Subcutaneous abdominal adipose tissue (tissue), 5 donors: ENCODE data around the gene CHST8.
"Not testable (repeated sequence)": the region's sequence is repeated elsewhere in the genome, so short reads cannot be mapped to it uniquely, and the experiment has no call there.

ENCODE experiments used
- H3K27ac ChIP-seq: one replicate; pipeline ENCODE4 v1.7.0; 2013; ENCODE audit warnings: low read depth, mild to moderate bottlenecking, inconsistent platforms, low read length, moderate library complexity
- H3K27me3 ChIP-seq, 5 donors: one replicate each; pipeline ENCODE4 v1.7.0; 2013; ENCODE audit warnings: low read length in 5 of 5, inconsistent platforms in 1 of 5; ENCODE audit not compliant: control insufficient read depth in 5 of 5, insufficient read depth in 4 of 5
- H3K36me3 ChIP-seq, 5 donors: one replicate each; pipeline ENCODE4 v1.7.0; 2013; ENCODE audit warnings: low read length in 5 of 5; ENCODE audit not compliant: control insufficient read depth in 5 of 5, insufficient read depth in 5 of 5
- H3K4me1 ChIP-seq, 5 donors: one replicate each; pipeline ENCODE4 v1.7.0; 2013; ENCODE audit warnings: low read length in 5 of 5, mild to moderate bottlenecking in 3 of 5, moderate library complexity in 1 of 5; ENCODE audit not compliant: control insufficient read depth in 5 of 5, insufficient read depth in 5 of 5
- H3K4me3 ChIP-seq, 5 donors: one replicate each; pipeline ENCODE4 v1.7.0; 2013; ENCODE audit warnings: low read length in 5 of 5, low read depth in 1 of 5
- H3K9ac ChIP-seq, 5 donors: one replicate each; pipeline ENCODE4 v1.7.0; 2013; ENCODE audit warnings: low read length in 5 of 5, mild to moderate bottlenecking in 4 of 5, moderate library complexity in 3 of 5
- H3K9me3 ChIP-seq, 5 donors: one replicate each; pipeline ENCODE4 v1.7.0; 2013; ENCODE audit warnings: low read length in 5 of 5; ENCODE audit not compliant: control insufficient read depth in 5 of 5
- donor health status: healthy.
- donor health status: healthy.
- donor health status: healthy.
- donor health status: healthy.
- donor health status: healthy.

CHST8 gene

DNA sequence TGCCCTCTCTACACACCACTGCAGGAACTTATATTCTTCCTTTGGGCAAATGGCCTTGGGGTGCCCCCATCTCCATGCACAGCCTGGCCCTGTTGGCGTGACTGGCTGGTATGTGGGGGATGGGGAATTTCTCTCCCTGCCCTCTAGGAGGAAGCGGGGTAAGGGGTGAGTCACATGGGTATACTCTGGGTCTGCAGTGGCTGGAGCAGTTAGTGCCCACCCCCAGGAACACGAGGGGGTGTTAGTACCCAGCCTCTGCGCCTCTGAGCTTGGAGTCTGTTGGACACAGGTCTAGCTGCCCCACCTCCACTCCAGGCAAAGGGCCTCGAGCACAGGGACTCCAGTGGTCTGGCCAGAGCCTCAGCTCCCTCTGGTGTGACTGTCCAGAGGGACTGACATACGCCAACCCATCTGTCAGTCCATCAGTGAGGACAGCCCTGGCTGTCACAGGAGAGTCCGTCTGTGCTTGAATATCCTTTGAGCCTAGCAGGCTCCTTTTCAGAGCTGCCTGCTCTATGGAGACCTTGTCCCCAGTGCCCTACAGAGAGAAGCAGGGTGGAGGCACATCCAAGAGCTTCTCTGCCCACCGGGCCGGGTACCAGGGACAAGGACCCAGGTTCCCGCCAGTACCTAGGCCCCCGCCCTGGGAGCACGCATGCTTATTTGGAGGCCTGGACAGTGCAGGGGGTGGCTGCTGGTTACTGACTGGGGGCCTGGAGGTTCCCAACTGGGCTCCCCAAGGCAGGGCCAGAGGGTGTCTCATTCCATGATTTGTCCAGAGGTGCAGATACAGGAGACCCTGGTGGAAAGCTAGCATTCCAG, 66.6 kb downstream of the CHST8 start:
- H3K27me3 ChIP-seq: peaks cover 22 to 57% (median 40%) of the 10 kb centered on the region in 5 donors
- no peak overlapping the region for H3K9ac ChIP-seq

DNA sequence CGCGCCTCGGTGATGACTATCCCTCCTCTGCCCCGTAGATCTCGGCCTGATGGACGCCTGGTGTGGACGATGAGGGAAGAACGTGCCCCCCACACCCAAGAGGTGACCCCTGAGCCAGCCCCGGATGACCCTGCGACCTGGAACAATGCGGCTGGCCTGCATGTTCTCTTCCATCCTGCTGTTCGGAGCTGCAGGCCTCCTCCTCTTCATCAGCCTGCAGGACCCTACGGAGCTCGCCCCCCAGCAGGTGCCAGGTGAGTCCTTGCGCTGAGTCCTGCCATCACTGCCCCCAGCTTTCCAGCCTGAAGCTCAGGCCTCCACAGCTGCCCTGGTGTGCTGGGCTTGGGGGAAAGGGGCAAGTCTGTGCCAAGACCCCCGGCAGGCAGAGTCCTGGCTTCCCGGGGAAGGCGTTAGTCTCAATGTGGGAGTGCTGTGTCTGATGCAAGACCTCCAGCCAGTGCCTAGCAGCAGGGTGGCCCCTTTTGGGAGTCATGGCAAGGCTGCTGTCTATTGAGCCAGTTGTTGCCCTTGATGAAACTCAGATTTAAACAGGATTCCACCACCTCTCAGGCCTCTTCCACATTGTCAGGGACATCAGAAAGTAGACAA, 67.5 kb downstream of the CHST8 start:
- H3K9ac ChIP-seq: no peak overlapping the region
- no peak overlapping the region for H3K27ac ChIP-seq
- H3K4me1 ChIP-seq: peaks cover 0 to 8% (median 0%) of the 10 kb centered on the region in 5 donors
- H3K27me3 ChIP-seq: peaks cover 13 to 49% (median 33%) of the 10 kb centered on the region in 5 donors
- no peaks in the 10 kb centered on the region for H3K9me3 ChIP-seq
- no peak overlapping the region for H3K4me3 ChIP-seq
- no peaks in the 10 kb centered on the region for H3K36me3 ChIP-seq

More for the DNA sequence above, 66.6 kb downstream of the CHST8 start:
- no peaks in the 10 kb centered on the region for H3K9me3 ChIP-seq
- no peak overlapping the region for H3K4me3 ChIP-seq
- peaks cover 0 to 8% (median 0%) of the 10 kb centered on the region in 5 donors for H3K4me1 ChIP-seq
- H3K36me3 ChIP-seq: no peaks in the 10 kb centered on the region
- no peak overlapping the region for H3K27ac ChIP-seq

DNA sequence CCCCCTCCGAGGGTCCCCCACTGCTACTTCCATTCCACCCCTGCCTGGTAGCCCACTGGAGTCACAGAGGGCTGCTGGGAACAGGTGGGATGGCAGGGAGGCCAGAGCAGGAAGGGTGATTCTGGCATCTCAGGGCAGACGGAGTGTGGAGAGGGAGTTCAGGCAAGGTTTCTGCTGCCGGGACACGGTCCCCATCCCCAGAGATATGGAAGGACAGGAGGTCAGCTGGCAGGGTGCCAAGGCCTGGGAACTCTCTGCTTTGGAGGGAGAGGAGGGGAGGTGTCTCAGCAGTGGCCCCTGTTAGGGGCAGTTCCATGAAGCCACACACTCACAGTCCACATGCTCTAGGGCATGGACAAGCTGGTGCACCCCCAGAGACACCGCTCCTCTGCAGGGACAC, 68.1 kb downstream of the CHST8 start:
- Histone ChIP-seq H3K27ac (no peak overlapping the region), H3K4me3 (no peak overlapping the region), H3K36me3 (no peaks in the 10 kb centered on the region), H3K9ac (no peak overlapping the region), H3K9me3 (no peaks in the 10 kb centered on the region), H3K27me3 (peaks cover 11 to 43% (median 26%) of the 10 kb centered on the region in 5 donors), H3K4me1 (peaks cover 0 to 2% (median 0%) of the 10 kb centered on the region in 5 donors)

DNA sequence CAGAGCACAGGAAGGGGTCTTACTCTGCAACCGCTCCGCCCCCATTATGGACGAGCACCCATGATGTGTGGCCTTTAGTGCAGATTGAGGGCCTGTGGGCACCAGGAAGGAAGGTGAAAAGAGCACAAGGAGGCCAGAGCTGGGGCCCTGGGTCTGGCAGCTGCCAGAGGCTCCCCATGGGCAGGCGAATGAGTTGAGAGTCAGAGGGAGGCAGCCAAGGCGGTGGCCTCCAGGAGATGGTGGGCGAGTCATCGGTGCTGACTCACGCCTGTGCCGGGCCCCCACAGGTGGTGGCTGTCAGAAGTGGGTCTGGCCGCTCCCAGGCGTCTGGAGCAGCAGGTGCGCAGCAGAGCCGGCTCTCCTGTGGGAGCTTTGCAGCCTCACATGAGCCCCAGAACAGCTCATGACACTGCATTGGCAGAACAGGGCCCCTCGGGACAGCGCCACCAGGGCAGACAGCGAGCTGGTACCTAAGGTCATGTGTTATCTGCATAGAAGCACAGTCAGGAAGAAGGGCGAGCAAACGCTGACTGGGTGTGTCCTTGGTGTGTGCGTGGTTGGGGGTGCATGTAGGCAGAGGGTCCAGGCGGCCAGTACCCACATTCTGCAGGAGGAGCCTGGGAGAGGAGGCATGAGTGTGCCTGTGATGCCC, 68.8 kb downstream of the CHST8 start:
- Histone ChIP-seq H3K27me3 (peaks cover 11 to 36% (median 23%) of the 10 kb centered on the region in 5 donors), H3K4me3 (no peak overlapping the region), H3K9me3 (no peaks in the 10 kb centered on the region), H3K4me1 (no peaks in the 10 kb centered on the region), H3K27ac (no peak overlapping the region), H3K9ac (no peak overlapping the region), H3K36me3 (no peaks in the 10 kb centered on the region)

DNA sequence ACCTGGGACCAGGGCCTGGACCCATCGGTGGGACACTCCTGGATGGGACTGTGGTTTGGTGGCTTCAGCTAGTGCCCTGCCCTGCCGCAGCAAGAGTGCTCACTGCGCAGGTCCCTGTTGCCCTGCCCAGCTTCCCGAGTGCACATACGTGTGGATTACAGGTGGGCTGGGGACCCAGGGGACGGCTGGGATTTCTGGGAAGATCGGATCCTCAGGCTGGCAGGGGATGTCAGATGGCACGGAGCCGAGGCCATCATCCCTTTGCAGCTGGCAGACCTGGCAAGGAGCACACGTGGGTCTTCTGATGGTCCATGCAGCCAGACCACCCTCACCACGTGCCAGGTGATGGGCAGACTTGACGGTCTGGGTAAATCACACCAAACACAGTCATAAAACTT, 69.3 kb downstream of the CHST8 start:
- Histone ChIP-seq H3K36me3 (no peaks in the 10 kb centered on the region), H3K9me3 (no peaks in the 10 kb centered on the region), H3K27me3 (peaks cover 9 to 31% (median 17%) of the 10 kb centered on the region in 5 donors), H3K4me1 (no peaks in the 10 kb centered on the region), H3K27ac (no peak overlapping the region), H3K9ac (no peak overlapping the region), H3K4me3 (no peak overlapping the region)

DNA sequence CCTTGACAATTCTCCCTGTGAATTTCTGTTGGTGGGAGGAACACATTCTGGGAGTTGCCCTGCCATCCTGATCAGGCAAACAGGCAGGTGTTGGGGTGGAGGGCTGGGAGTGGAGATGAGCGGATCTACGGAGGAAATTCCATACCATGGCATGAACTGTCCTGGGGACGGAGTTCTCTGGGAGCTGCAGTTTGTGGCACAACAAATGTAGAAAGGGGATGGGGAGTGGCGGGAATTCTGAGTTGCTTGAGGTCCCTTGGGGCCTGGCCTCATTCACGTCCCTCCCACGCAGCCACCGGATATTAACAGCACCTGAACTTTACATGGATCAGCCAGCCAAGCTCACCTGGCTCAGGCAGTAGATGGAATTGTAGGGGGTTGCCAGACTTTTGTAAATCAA, 70.0 kb downstream of the CHST8 start:
- no peak overlapping the region for H3K27ac ChIP-seq
- no peaks in the 10 kb centered on the region for H3K36me3 ChIP-seq
- H3K4me3 ChIP-seq: no peak overlapping the region
- no peak overlapping the region for H3K9ac ChIP-seq
- peaks cover 5 to 24% (median 10%) of the 10 kb centered on the region in 5 donors for H3K27me3 ChIP-seq
- H3K9me3 ChIP-seq: no peaks in the 10 kb centered on the region
- H3K4me1 ChIP-seq: no peaks in the 10 kb centered on the region

DNA sequence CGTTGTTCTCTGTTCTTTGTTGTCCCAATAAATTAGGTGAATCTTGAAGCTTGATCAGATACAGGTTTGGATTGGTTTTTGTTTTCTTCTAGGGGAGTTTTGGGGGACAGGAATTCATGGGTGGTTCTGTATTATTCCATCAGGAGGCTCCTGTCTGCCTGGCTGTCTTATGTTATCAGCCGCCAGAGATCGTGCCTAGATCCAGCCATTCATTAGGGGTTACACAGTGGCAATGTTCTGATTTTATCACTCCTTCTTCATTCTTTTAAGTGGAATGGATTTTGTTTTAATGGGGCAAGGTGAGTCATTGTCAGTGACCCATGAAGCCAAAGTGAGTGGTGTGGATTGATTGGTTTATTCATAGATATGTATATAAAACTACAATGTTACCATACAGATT, 71.9 kb downstream of the CHST8 start:
- no peak overlapping the region for H3K4me3 ChIP-seq
- H3K27me3 ChIP-seq: peaks cover 0 to 11% (median 3%) of the 10 kb centered on the region in 5 donors
- H3K36me3 ChIP-seq: no peaks in the 10 kb centered on the region
- H3K4me1 ChIP-seq: no peaks in the 10 kb centered on the region
- H3K9me3 ChIP-seq: no peaks in the 10 kb centered on the region
- H3K27ac ChIP-seq: no peak overlapping the region
- no peak overlapping the region for H3K9ac ChIP-seq

DNA sequence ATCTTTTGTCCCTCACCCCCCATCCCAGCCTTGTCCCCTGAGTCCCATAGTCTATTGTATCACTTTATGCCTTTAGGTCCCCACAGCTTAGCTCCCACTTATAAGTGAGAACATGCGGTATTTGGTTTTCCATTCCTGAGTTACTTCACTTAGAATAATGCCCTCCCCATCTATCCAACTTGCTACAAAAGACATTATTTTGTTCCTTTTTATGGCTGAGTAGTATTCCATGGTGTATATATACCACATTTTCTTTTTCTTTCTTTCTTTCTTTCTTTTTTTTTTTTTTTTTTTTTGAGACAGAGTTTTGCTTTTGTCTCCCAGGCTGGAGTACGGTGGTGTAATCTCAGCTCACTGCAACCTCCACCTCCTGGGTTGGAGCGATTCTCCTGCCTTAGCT, 73.8 kb downstream of the CHST8 start:
- H3K27me3 ChIP-seq: peaks cover 3 to 16% (median 6%) of the 10 kb centered on the region in 5 donors
- H3K36me3 ChIP-seq, H3K4me3 ChIP-seq, H3K4me1 ChIP-seq, H3K9me3 ChIP-seq, H3K27ac ChIP-seq, H3K9ac ChIP-seq: not testable (repeated sequence)

DNA sequence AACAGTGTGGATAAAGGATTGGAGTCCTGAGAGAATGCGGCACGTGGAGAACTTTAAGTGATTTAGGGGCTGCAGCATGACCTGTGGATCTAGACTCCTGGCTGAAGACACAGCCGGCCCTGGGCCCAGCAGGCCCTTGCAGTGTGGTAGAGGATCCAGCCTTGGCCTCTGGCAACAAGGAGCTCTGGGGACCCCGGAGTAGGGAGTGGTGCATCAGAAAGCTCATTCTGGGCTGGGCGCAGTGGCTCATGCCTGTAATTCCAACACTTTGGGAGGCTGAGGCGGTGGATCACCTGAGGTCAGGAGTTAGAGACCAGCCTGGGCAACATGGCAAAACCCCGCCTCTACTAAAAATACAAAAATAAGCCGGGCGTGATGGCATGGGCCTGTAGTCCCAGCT, 76.0 kb downstream of the CHST8 start:
- Histone ChIP-seq H3K27me3 (peaks cover 6 to 14% (median 6%) of the 10 kb centered on the region in 5 donors), H3K4me1 (no peaks in the 10 kb centered on the region), H3K9me3 (no peaks in the 10 kb centered on the region), H3K9ac (no peak overlapping the region), H3K27ac (no peak overlapping the region), H3K36me3 (no peaks in the 10 kb centered on the region), H3K4me3 (no peak overlapping the region)
